PC-3 (cell line): Measurements from ENCODE around the gene CCDC142.

Source experiments
- EZH2 ChIP-seq: fragments of 300-600 bp; sonication (generic); IDR thresholded peaks from one replicate; pipeline ENCODE4 v1.6.1; 2017; ENCODE audit warnings: antibody characterized with exemption, mild to moderate bottlenecking, low read length; ENCODE audit not compliant: unreplicated experiment
- EZH2phosphoT487 ChIP-seq: fragments of 300-600 bp; sonication (generic); IDR thresholded peaks from 2 replicates; pipeline ENCODE4 v1.6.1; 2018; ENCODE audit warnings: mild to moderate bottlenecking, antibody characterized with exemption, low read length, borderline replicate concordance
- TF ChIP-seq, protein P1 (sequence below): fragments of 300-600 bp; sonication (generic); conservative IDR thresholded peaks from 2 replicates; pipeline ENCODE4 v1.5.1; 2017; ENCODE audit warnings: antibody characterized with exemption, low read depth, mild to moderate bottlenecking, low read length

DNA sequence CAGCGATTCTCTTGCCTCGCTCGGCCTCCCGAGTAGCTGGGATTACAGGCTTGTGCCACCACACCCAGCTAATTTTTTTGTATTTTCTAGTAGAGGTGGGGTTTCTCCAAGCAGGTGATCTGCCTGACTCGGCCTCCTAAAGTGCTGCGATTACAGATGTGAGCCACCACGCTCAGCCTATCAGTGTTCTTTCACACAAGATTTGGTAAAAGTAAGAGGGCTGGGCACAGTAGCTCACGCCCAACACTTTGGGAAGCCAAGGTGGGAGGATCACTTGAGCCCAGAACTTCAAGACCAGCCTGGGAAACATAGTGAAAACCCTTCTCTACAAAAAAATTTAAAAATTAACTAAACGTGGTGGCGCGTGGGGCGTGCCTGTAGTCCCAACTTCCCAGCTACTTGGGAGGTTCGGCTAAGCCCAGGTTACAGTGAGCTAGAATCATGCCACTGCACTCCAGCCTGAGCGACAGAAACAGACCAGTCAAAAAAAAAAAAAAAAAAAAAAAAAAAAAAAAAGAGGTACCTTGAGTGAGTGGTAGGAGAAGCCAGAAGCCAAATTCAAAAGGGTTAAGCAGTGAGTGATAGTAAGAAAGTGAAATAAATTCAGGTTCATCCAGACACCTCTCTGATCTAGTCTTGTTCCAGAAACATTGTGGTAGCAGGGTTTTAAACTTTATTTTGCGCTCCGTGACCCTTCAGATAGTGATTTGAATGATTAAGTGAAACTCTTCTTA is 11.3 kb downstream of the CCDC142 start:
- TF ChIP-seq, protein P1, sequence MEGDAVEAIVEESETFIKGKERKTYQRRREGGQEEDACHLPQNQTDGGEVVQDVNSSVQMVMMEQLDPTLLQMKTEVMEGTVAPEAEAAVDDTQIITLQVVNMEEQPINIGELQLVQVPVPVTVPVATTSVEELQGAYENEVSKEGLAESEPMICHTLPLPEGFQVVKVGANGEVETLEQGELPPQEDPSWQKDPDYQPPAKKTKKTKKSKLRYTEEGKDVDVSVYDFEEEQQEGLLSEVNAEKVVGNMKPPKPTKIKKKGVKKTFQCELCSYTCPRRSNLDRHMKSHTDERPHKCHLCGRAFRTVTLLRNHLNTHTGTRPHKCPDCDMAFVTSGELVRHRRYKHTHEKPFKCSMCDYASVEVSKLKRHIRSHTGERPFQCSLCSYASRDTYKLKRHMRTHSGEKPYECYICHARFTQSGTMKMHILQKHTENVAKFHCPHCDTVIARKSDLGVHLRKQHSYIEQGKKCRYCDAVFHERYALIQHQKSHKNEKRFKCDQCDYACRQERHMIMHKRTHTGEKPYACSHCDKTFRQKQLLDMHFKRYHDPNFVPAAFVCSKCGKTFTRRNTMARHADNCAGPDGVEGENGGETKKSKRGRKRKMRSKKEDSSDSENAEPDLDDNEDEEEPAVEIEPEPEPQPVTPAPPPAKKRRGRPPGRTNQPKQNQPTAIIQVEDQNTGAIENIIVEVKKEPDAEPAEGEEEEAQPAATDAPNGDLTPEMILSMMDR, result no peak
- TF ChIP-seq EZH2 (no peak), EZH2phosphoT487 (no peak)
